OCI-LY1 (cell line): ENCODE results near the gene OOEP.

Experiments used
- CTCF ChIP-seq: fragments of 200-600 bp; sonication (generic), shearing (Covaris generic); IDR thresholded peaks from 2 replicates; pipeline ENCODE4 v1.5.1; 2017; ENCODE audit warnings: mild to moderate bottlenecking, antibody characterized with exemption, low read length, moderate library complexity, mixed read lengths
- EZH2 ChIP-seq: fragments of 200-600 bp; sonication (generic), shearing (Covaris generic); IDR thresholded peaks from 2 replicates; pipeline ENCODE4 v1.8.0; 2017; ENCODE audit warnings: borderline replicate concordance, mixed run types, mild to moderate bottlenecking, antibody characterized with exemption, low read length, moderate library complexity, mixed read lengths

- TF ChIP-seq EZH2 (no peak), CTCF (no peak)
Measured at GRCh38 chr6:73377225-73377624, 7.5 kb upstream of the OOEP start.
